ENCODE results near the gene OPN5.

The OPN5 gene

GRCh38 chr6:47801984-47802383 is 20.2 kb downstream of the OPN5 start:
- no peak for DNase-seq (ENCODE audit: low spot score)
- in situ Hi-C loops (cut with MboI; ENCODE audit: low pct_unique_long_range_greater_than_20kb, low sequenced_read_pairs, unreplicated experiment), result no loop called here
- TF ChIP-seq CTCF (IDR thresholded peaks at IDR 0.05; ENCODE audit: extremely low read depth, insufficient read depth, missing control alignments), result no peak

- no peak for DNase-seq (ENCODE audit: low spot score)
- in situ Hi-C loops (cut with MboI; ENCODE audit: low pct_unique_long_range_greater_than_20kb, low sequenced_read_pairs, unreplicated experiment), result no loop called here
- no peak for TF ChIP-seq CTCF (IDR thresholded peaks at IDR 0.05; ENCODE audit: extremely low read depth, insufficient read depth, missing control alignments)
These were observed 23.0 kb downstream of the OPN5 start for GRCh38 chr6:47804821-47805220.

- in situ Hi-C loops (cut with MboI; ENCODE audit: low pct_unique_long_range_greater_than_20kb, low sequenced_read_pairs, unreplicated experiment), result no loop called here
- TF ChIP-seq CTCF (IDR thresholded peaks at IDR 0.05; ENCODE audit: extremely low read depth, insufficient read depth, missing control alignments), result no peak
- DNase-seq (ENCODE audit: low spot score), result no peak
These were observed 28.0 kb downstream of the OPN5 start for GRCh38 chr6:47809873-47810272.

- peak; percentile 13 for TF ChIP-seq CTCF (IDR thresholded peaks at IDR 0.05; ENCODE audit: extremely low read depth, insufficient read depth, missing control alignments)
- DNase-seq (ENCODE audit: low spot score), result no peak
- in situ Hi-C loops (cut with MboI; ENCODE audit: low pct_unique_long_range_greater_than_20kb, low sequenced_read_pairs, unreplicated experiment), result no loop called here
These were observed 29.1 kb downstream of the OPN5 start for GRCh38 chr6:47810885-47811284.

GRCh38 chr6:47811443-47811842 is 29.6 kb downstream of the OPN5 start:
- TF ChIP-seq CTCF (IDR thresholded peaks at IDR 0.05; ENCODE audit: extremely low read depth, insufficient read depth, missing control alignments), result no peak
- in situ Hi-C loops (cut with MboI; ENCODE audit: low pct_unique_long_range_greater_than_20kb, low sequenced_read_pairs, unreplicated experiment), result no loop called here
- DNase-seq (ENCODE audit: low spot score), result no peak

GRCh38 chr6:47817749-47818148 is 35.9 kb downstream of the OPN5 start:
- no peak for TF ChIP-seq CTCF (IDR thresholded peaks at IDR 0.05; ENCODE audit: extremely low read depth, insufficient read depth, missing control alignments)
- no peak for DNase-seq (ENCODE audit: low spot score)
- in situ Hi-C loops (cut with MboI; ENCODE audit: low pct_unique_long_range_greater_than_20kb, low sequenced_read_pairs, unreplicated experiment), result no loop called here

GRCh38 chr6:47819461-47819860 is 37.6 kb downstream of the OPN5 start:
- DNase-seq (ENCODE audit: low spot score), result no peak
- in situ Hi-C loops (cut with MboI; ENCODE audit: low pct_unique_long_range_greater_than_20kb, low sequenced_read_pairs, unreplicated experiment), result no loop called here
- no peak for TF ChIP-seq CTCF (IDR thresholded peaks at IDR 0.05; ENCODE audit: extremely low read depth, insufficient read depth, missing control alignments)
